ENCODE data around the gene SPAG16.

Gene SPAG16

DNA sequence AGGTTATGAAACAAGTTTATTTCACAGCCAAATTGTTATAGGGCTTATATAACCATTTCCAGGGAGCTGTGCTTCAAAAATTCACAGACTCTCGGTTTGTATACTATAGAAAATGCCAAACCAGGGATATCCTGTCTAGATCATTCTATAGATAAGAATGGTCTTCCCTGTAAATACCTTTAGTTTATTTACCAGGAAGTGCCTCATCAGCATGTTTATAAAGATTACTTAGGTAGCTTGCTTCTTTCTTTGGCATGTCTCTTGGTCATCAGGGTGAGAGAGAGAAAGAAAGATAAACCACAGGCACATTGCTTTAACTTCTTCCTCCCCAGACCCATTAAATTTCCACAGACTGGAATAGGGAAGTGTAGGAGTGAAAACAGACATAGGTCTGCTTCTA lies 439.4 kb downstream of the SPAG16 start:
- H3K4me1 ChIP-seq (ENCODE audit: control insufficient read depth, insufficient read depth, low read length): no peaks in the 10 kb centered on the region

DNA sequence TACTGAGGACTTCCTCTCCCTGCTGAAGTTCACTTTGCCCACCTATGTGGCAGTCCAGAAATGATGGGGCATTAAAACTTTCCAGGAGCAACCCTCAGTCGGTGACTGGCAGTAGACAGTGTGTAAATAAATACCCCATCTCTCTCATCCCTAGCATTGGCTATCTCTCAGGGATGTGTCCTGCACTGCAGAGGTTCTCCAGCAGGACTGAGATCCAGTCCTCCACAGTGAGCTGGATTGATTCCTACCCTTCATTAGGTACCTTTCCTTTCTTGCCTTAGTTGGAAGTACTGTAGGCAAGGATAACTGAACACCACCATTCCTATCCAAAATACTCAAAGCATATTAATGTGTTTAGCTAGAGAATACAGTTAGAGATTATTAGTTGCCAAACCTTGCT lies 441.8 kb downstream of the SPAG16 start:
- Histone ChIP-seq H3K36me3 (ENCODE audit: control insufficient read depth in 2 of 2, insufficient read depth in 1 of 2, low read length in 2 of 2) (no peaks in the 10 kb centered on the region), H3K4me3 (ENCODE audit: low read depth, low read length) (no peak overlapping the region), H3K9me3 (ENCODE audit: control insufficient read depth, insufficient read depth, low read depth, low read length) (no peaks in the 10 kb centered on the region), H3K27ac (ENCODE audit: extremely low read depth, low read depth, low read length) (no peak overlapping the region), H3K4me1 (ENCODE audit: control insufficient read depth, insufficient read depth, low read length) (no peaks in the 10 kb centered on the region)
- TF ChIP-seq, protein P1, sequence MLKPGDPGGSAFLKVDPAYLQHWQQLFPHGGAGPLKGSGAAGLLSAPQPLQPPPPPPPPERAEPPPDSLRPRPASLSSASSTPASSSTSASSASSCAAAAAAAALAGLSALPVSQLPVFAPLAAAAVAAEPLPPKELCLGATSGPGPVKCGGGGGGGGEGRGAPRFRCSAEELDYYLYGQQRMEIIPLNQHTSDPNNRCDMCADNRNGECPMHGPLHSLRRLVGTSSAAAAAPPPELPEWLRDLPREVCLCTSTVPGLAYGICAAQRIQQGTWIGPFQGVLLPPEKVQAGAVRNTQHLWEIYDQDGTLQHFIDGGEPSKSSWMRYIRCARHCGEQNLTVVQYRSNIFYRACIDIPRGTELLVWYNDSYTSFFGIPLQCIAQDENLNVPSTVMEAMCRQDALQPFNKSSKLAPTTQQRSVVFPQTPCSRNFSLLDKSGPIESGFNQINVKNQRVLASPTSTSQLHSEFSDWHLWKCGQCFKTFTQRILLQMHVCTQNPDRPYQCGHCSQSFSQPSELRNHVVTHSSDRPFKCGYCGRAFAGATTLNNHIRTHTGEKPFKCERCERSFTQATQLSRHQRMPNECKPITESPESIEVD (tag by site-specific recombination; IDR thresholded peaks at IDR 0.05): no peak
- no peak for TF ChIP-seq ZNF544 (tag by site-specific recombination; IDR thresholded peaks at IDR 0.05)
- TF ChIP-seq, protein P2, sequence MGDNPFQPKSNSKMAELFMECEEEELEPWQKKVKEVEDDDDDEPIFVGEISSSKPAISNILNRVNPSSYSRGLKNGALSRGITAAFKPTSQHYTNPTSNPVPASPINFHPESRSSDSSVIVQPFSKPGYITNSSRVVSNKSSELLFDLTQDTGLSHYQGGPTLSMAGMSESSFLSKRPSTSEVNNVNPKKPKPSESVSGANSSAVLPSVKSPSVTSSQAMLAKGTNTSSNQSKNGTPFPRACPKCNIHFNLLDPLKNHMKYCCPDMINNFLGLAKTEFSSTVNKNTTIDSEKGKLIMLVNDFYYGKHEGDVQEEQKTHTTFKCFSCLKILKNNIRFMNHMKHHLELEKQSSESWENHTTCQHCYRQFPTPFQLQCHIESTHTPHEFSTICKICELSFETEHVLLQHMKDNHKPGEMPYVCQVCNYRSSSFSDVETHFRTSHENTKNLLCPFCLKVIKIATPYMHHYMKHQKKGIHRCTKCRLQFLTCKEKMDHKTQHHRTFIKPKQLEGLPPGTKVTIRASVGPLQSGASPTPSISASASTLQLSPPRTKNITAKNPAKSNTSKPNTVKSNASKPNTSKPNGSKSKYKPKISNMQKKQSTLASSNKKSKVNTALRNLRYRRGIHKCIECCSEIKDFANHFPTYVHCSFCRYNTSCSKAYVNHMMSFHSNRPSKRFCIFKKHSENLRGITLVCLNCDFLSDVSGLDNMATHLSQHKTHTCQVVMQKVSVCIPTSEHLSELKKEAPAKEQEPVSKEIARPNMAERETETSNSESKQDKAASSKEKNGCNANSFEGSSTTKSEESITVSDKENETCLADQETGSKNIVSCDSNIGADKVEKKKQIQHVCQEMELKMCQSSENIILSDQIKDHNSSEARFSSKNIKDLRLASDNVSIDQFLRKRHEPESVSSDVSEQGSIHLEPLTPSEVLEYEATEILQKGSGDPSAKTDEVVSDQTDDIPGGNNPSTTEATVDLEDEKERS (tag by site-specific recombination; IDR thresholded peaks at IDR 0.05): no peak
- TF ChIP-seq ZNF670 (tag by site-specific recombination; IDR thresholded peaks at IDR 0.05; ENCODE audit: low read depth): no peak
- TF ChIP-seq, protein P3, sequence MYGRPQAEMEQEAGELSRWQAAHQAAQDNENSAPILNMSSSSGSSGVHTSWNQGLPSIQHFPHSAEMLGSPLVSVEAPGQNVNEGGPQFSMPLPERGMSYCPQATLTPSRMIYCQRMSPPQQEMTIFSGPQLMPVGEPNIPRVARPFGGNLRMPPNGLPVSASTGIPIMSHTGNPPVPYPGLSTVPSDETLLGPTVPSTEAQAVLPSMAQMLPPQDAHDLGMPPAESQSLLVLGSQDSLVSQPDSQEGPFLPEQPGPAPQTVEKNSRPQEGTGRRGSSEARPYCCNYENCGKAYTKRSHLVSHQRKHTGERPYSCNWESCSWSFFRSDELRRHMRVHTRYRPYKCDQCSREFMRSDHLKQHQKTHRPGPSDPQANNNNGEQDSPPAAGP (tag by site-specific recombination; IDR thresholded peaks at IDR 0.05): no peak
- TF ChIP-seq ZNF548 (tag by site-specific recombination; IDR thresholded peaks at IDR 0.05): no peak
- no peak for TF ChIP-seq ZNF777 (tag by site-specific recombination; IDR thresholded peaks at IDR 0.05; ENCODE audit: borderline replicate concordance)
- TF ChIP-seq ZNF335 (tag by site-specific recombination; conservative IDR thresholded peaks at IDR 0.05): no peak
- TF ChIP-seq ZNF433 (tag by site-specific recombination; IDR thresholded peaks at IDR 0.05; ENCODE audit: low read depth): no peak
- TF ChIP-seq, protein P4, sequence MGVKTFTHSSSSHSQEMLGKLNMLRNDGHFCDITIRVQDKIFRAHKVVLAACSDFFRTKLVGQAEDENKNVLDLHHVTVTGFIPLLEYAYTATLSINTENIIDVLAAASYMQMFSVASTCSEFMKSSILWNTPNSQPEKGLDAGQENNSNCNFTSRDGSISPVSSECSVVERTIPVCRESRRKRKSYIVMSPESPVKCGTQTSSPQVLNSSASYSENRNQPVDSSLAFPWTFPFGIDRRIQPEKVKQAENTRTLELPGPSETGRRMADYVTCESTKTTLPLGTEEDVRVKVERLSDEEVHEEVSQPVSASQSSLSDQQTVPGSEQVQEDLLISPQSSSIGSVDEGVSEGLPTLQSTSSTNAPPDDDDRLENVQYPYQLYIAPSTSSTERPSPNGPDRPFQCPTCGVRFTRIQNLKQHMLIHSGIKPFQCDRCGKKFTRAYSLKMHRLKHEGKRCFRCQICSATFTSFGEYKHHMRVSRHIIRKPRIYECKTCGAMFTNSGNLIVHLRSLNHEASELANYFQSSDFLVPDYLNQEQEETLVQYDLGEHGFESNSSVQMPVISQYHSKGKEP (tag by site-specific recombination; IDR thresholded peaks at IDR 0.05): no peak
- TF ChIP-seq ZNF121 (tag by site-specific recombination; IDR thresholded peaks at IDR 0.05): no peak
- no peak for TF ChIP-seq YY2 (tag by site-specific recombination; IDR thresholded peaks at IDR 0.05)
- ChIA-PET CTCF (no interaction called here), POLR2A (no interaction called here)

More for the DNA sequence above, 439.4 kb downstream of the SPAG16 start:
- ChIA-PET CTCF (no interaction called here), POLR2A (no interaction called here)
- no peaks in the 10 kb centered on the region for H3K9me3 ChIP-seq (ENCODE audit: control insufficient read depth, insufficient read depth, low read depth, low read length)
- TF ChIP-seq ZSCAN30 (tag by site-specific recombination; IDR thresholded peaks at IDR 0.05) (no peak), ZNF473 (tag by site-specific recombination; IDR thresholded peaks at IDR 0.05) (no peak), OVOL3 (tag by site-specific recombination; IDR thresholded peaks at IDR 0.05) (no peak), FEZF1 (tag by site-specific recombination; IDR thresholded peaks at IDR 0.05) (no peak), ZNF768 (tag by site-specific recombination; IDR thresholded peaks at IDR 0.05) (no peak), ZNF600 (tag by site-specific recombination; IDR thresholded peaks at IDR 0.05) (no peak), ZNF670 (tag by site-specific recombination; IDR thresholded peaks at IDR 0.05; ENCODE audit: low read depth) (no peak)
- no peak overlapping the region for H3K4me3 ChIP-seq (ENCODE audit: low read depth, low read length)
- H3K27ac ChIP-seq (ENCODE audit: extremely low read depth, low read depth, low read length): no peak overlapping the region
- no peaks in the 10 kb centered on the region for H3K36me3 ChIP-seq (ENCODE audit: control insufficient read depth in 2 of 2, insufficient read depth in 1 of 2, low read length in 2 of 2)
